Measurements from ENCODE around the gene COA3.

Gene COA3

GRCh38 chr17:42843358-42843934, 44.9 kb upstream of the COA3 start:
- Histone ChIP-seq H3K9ac (peak overlapping the region in 1 of 11 experiments; percentile 2; a peak in 1 of 22 replicates), H3K36me3 (peaks cover 68 to 84% (median 76%) of the 10 kb centered on the region in 11 experiments)

DNA sequence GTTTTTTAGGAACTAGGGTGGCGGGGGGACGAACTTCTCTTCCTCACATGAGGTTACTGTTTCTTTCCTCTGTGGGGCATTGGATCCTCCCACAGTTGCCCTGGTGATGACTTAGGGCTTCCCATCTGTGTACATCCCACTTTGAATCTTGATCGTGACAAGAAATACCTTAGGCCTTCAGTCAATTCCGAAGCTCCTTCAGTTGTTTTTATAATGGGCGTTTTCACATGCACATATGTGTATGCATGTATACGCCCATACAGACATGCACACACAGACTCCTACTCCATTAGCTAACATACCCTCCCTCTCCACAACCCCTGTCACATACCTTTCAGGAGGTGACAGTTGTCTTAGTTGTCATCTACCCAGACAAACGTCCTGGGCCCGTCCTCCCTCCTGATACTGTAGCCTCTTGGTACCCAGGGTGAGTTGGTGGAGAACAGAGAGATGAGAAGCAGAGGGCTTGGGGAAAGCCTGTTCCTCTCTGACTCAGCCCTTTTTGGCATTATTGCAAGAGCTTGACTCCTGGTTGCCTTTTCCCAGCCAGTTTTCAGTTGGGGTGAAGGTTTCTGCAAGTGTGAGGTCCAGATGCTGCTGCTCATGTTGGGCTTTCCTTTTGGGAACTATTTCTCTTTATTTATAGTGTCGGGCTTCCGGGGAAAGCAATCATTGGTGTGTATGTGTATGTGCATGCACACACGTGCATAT, 43.6 kb upstream of the COA3 start:
- H3K9me3 ChIP-seq (replicated peaks in 1 of 11) = no peaks in the 10 kb centered on the region
- peaks cover 81 to 97% (median 89%) of the 10 kb centered on the region in 11 experiments for H3K36me3 ChIP-seq
- TF ChIP-seq Cebpa-rat (IDR thresholded peaks at IDR 0.05) = no peak
- H3K27me3 ChIP-seq = no peaks in the 10 kb centered on the region
- peaks cover 0 to 100% (median 87%) of the 10 kb centered on the region in 11 experiments; a peak in 19 of 22 replicates for H4K20me1 ChIP-seq
- peaks cover 0 to 42% (median 11%) of the 10 kb centered on the region in 10 experiments; a peak in 10 of 20 replicates for H3K4me1 ChIP-seq
- H3K9ac ChIP-seq = peak overlapping the region in 5 of 11 experiments; percentile 12 to 38 (median 22); a peak in 6 of 22 replicates
- no peak overlapping the region for H3K4me2 ChIP-seq
- no peak overlapping the region for H3K27ac ChIP-seq
- H3K4me3 ChIP-seq = no peak overlapping the region

More at GRCh38 chr17:42843358-42843934, 44.9 kb upstream of the COA3 start:
- no peak for TF ChIP-seq Cebpa-rat (IDR thresholded peaks at IDR 0.05)
- H3K4me1 ChIP-seq = peaks cover 0 to 46% (median 11%) of the 10 kb centered on the region in 10 experiments; a peak in 10 of 20 replicates
- no peak overlapping the region for H3K4me2 ChIP-seq
- no peak overlapping the region for H3K4me3 ChIP-seq
- peaks cover 0 to 96% (median 80%) of the 10 kb centered on the region in 11 experiments; a peak in 19 of 22 replicates for H4K20me1 ChIP-seq
- H3K9me3 ChIP-seq (replicated peaks in 1 of 11) = no peaks in the 10 kb centered on the region
- H3K27ac ChIP-seq = no peak overlapping the region
- H3K27me3 ChIP-seq = no peaks in the 10 kb centered on the region

DNA sequence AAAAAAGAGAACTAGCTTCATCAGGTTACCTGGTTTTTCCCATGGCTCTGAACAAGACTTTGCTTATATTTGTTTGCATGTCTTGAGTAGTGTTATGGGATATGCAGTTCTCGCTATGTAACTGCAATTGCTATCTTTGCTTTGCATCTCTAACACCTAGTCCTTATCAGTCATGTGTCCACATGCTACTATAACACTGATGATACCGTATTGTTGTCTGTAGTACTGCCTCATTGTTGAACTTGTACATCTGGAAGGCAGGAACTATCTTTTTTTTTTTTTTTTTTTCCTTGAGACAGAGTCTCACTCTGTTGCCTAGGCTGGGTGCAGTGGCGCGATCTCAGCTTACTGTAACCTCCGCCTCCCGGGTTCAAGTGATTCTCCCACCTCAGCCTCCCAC, 37.2 kb upstream of the COA3 start:
- H4K20me1 ChIP-seq = peaks cover 0 to 71% (median 50%) of the 10 kb centered on the region in 11 experiments; a peak in 17 of 22 replicates
- H3K9ac ChIP-seq = peak overlapping the region in 5 of 11 experiments; percentile 90 to 97 (median 95); a peak in 8 of 22 replicates
- H3K4me1 ChIP-seq = peaks cover 26 to 36% (median 31%) of the 10 kb centered on the region in 10 experiments
- peak overlapping the region in 3 of 10 experiments; percentile 89 to 96 (median 89); a peak in 1 of 20 replicates for H3K4me3 ChIP-seq
- peaks cover 60 to 65% (median 62%) of the 10 kb centered on the region in 11 experiments for H3K36me3 ChIP-seq
- H3K27me3 ChIP-seq = no peaks in the 10 kb centered on the region
- H3K27ac ChIP-seq = no peak overlapping the region
- H3K4me2 ChIP-seq = peak overlapping the region; percentile 87 to 99 (median 93); a peak in 16 of 22 replicates
- no peaks in the 10 kb centered on the region for H3K9me3 ChIP-seq (replicated peaks in 1 of 11)
- no peak for TF ChIP-seq Cebpa-rat (IDR thresholded peaks at IDR 0.05)

GRCh38 chr17:42833767-42834422, 35.4 kb upstream of the COA3 start:
- Histone ChIP-seq H3K27ac (peak overlapping the region; percentile 84 to 98 (median 95)), H3K4me1 (peaks cover 26 to 36% (median 31%) of the 10 kb centered on the region in 10 experiments), H4K20me1 (peaks cover 0 to 53% (median 40%) of the 10 kb centered on the region in 11 experiments; a peak in 17 of 22 replicates), H3K4me3 (peak overlapping the region; percentile 78 to 99 (median 89)), H3K27me3 (no peaks in the 10 kb centered on the region), H3K4me2 (peak overlapping the region; percentile 87 to 99 (median 93)), H3K9ac (peak overlapping the region; percentile 90 to 99 (median 95)), H3K9me3 (replicated peaks in 1 of 11) (no peaks in the 10 kb centered on the region), H3K36me3 (peaks cover 42 to 47% (median 44%) of the 10 kb centered on the region in 11 experiments)
- TF ChIP-seq Cebpa-rat (IDR thresholded peaks at IDR 0.05) = no peak

DNA sequence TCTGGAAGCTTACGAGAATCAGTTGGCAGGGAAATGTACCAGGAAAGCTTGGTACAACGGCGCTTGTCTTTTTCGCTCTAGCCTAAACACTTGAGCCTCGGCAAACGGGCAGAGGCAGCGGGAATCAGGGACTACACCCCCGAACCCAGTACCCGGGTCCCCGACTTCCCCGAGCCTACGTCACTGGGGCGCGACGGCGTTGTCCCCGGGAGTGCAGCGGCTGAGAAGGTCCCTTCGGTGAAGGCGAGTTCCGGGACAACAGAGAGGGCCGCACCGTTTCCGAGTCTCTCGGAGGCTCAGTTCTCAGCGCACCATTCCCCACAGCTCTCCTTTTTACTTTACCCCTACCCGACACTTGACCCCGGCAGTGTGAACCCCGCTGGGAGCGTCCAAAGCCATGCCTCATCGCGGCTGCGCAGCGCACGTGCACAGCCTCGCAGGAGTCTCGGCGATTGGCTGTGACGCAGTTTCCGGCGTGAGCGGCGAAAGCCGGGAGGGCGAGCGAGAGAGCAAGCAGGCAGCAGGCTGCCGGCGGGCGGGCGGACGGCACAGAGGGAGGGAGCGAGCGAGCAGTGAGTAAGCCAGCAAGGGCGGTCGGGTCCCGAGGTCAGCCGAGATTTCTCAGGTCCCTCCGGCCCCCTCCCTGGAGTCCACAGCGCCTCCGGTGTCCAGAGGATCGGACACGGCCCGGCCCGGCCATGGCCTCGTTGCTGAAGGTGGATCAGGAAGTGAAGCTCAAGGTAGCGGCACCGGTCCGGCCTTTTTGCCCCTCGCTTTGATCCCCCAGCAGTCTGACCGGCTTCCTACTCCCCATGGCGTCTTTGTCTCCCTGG, 34.6 kb upstream of the COA3 start, which contains the start of gene PSME3:
Gene PSME3, plus strand, starts transcription at position 464 of the 833 bp plus-strand sequence. Its CDS starts 235 bp downstream, at position 699.
- H3K4me3 ChIP-seq = peak within 1 kb of the TSS; percentile 78 to 99 (median 89)
- no peaks in the 10 kb centered on the region for H3K27me3 ChIP-seq
- H3K9me3 ChIP-seq (replicated peaks in 1 of 11) = no peaks in the 10 kb centered on the region
- H3K27ac ChIP-seq = peak within 1 kb of the TSS; percentile 84 to 98 (median 95)
- peak within 1 kb of the TSS; percentile 90 to 99 (median 95) for H3K9ac ChIP-seq
- H4K20me1 ChIP-seq = peaks cover 0 to 45% (median 32%) of the 10 kb centered on the region in 11 experiments; a peak in 15 of 22 replicates
- peaks cover 26 to 36% (median 31%) of the 10 kb centered on the region in 10 experiments for H3K4me1 ChIP-seq
- peaks cover 34 to 40% (median 36%) of the 10 kb centered on the region in 11 experiments for H3K36me3 ChIP-seq
- H3K4me2 ChIP-seq = peak within 1 kb of the TSS; percentile 87 to 99 (median 93)
- TF ChIP-seq Cebpa-rat (IDR thresholded peaks at IDR 0.05) = no peak

DNA sequence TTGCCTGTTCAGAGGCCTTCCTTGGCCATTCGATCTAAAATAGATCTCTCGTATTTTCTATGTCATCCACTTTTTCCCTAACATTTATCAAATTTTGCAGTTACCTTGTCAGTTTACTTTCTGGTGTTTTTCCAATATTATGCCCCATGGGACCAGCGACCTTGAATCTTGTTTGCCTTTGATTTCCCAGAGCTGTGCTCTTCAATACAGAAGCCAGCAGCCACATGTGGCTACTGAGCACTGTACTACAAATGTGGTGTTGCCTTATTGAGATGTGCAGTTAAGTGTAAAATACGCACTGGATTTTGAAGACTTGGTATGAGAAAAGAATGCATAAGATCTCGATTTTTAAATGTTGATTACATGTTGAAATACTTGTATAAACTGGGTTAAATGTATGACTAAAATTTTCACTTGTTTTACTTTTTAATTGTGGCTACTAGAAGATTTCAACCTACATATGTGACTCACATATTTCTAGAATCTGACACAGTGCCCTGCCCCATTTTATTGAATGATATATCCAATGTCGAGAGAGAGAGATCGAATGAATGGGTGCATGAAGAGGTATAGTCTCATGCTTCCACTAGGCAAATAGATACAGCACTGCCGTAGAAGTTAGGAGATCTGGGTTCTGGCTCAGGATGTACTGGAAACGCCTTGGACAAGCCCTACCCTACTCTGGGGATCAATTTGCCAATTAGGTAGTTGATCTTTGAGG, 33.9 kb upstream of the COA3 start:
- Histone ChIP-seq H3K27me3 (no peaks in the 10 kb centered on the region), H3K4me2 (peak overlapping the region; percentile 79 to 98 (median 92)), H3K4me3 (peak overlapping the region; percentile 78 to 99 (median 89)), H4K20me1 (peaks cover 0 to 37% (median 26%) of the 10 kb centered on the region in 11 experiments; a peak in 15 of 22 replicates), H3K36me3 (peaks cover 27 to 32% (median 29%) of the 10 kb centered on the region in 11 experiments), H3K9ac (peak overlapping the region; percentile 90 to 99 (median 95)), H3K9me3 (replicated peaks in 1 of 11) (no peaks in the 10 kb centered on the region), H3K27ac (peak overlapping the region; percentile 84 to 98 (median 95)), H3K4me1 (peaks cover 26 to 36% (median 31%) of the 10 kb centered on the region in 10 experiments)
- TF ChIP-seq Cebpa-rat (IDR thresholded peaks at IDR 0.05) = no peak

GRCh38 chr17:42830971-42831370, 32.5 kb upstream of the COA3 start:
- TF ChIP-seq Cebpa-rat (IDR thresholded peaks at IDR 0.05) = no peak
- H3K9me3 ChIP-seq (replicated peaks in 1 of 11) = no peaks in the 10 kb centered on the region
- no peak overlapping the region for H3K27ac ChIP-seq
- H3K4me2 ChIP-seq = no peak overlapping the region
- no peak overlapping the region for H3K9ac ChIP-seq
- H3K36me3 ChIP-seq = peaks cover 13 to 18% (median 15%) of the 10 kb centered on the region in 11 experiments
- peaks cover 0 to 23% (median 12%) of the 10 kb centered on the region in 11 experiments; a peak in 12 of 22 replicates for H4K20me1 ChIP-seq
- no peaks in the 10 kb centered on the region for H3K27me3 ChIP-seq
- peaks cover 28 to 31% (median 29%) of the 10 kb centered on the region in 10 experiments for H3K4me1 ChIP-seq
- no peak overlapping the region for H3K4me3 ChIP-seq

Measured in BLaER1 treated with 17β-estradiol and CSF1 and Interleukin-3, amounts not matched to agents 10 nM and 100 nM (cell line).